K562 (cell line): ENCODE results near the gene SRD5A1. TPM values are rescaled to one million over a fixed set of nuclear protein-coding genes. Genes with fewer than 3 reads are reported as not detected.

Experiments
- ATAC-seq: fragments of 200-7000 bp; cut with Tn5 transposase; 3 replicates; pipeline ENCODE4 v1.9.1; 2020; ENCODE audit warnings: moderate library complexity
- BruUV-seq: library from RNA; stranded (reverse); fragments of 400-500 nt; replicated peaks from 2 replicates; lab custom pipeline; 2021; lab: Mats Ljungman, UMichigan
- CTCF ChIA-PET: fragments of 300-600 bp; formaldehyde crosslinking; extraction: SDS; loops from one replicate; lab custom pipeline; 2021; ENCODE audit warnings: low intra/inter-chr PET ratio; lab: Yijun Ruan, JAX
- POLR2A ChIA-PET: fragments of 300-600, 350-650 bp; sonication (Branson Sonifier 250); formaldehyde crosslinking; extraction: SDS; loops from one replicate; lab custom pipeline; 2021; ENCODE audit warnings: antibody characterized with exemption, inconsistent platforms; lab: Yijun Ruan, JAX
- DNase-seq, 4 experiments: peaks; one replicate each; pipeline versions ENCODE4 v3.0.0 to v3.0.0-alpha.2; 2011 to 2018; ENCODE audit warnings: low spot score in 3 of 4, mixed read lengths in 3 of 4; ENCODE audit errors: extremely low read depth in 1 of 4
- FAIRE-seq: peaks from 2 replicates; lab custom pipeline; 2011; peaks lifted over from hg19 to GRCh38; lab: Jason Lieb, UNC
- H2AFZ ChIP-seq: 2 replicates; pipeline ENCODE4 v1.6.0; 2011; ENCODE audit warnings: low read depth, low read length, control low read depth, inconsistent platforms
- H3K27ac ChIP-seq: fragments of 200-600 bp; 3 replicates; pipeline ENCODE4 v1.8.0; 2011; ENCODE audit warnings: low read depth, mild to moderate bottlenecking, control low read depth, inconsistent platforms, low read length, moderate library complexity, mixed read lengths; ENCODE audit errors: extremely low read depth
- H3K27me3 ChIP-seq, 2 experiments: fragments of 300-600 bp in 1 of 2; 2 replicates in 1 of 2; 3 replicates in 1 of 2; pipeline versions ENCODE4 v1.6.0 to v1.8.0; 2011; ENCODE audit warnings: inconsistent platforms in 2 of 2, low read length in 2 of 2, mild to moderate bottlenecking in 1 of 2, mixed read lengths in 1 of 2, moderate library complexity in 1 of 2; ENCODE audit not compliant: control insufficient read depth in 2 of 2, insufficient read depth in 2 of 2
- H3K36me3 ChIP-seq: fragments of 300-600 bp; 3 replicates; pipeline ENCODE4 v1.8.0; 2011; ENCODE audit warnings: mild to moderate bottlenecking, low read length, inconsistent platforms; ENCODE audit not compliant: control insufficient read depth, insufficient read depth
- H3K4me1 ChIP-seq, 2 experiments: fragments of 200-600 bp in 1 of 2; replicated peaks in 1 of 2; 2 replicates in 1 of 2; 3 replicates in 1 of 2; pipeline versions ENCODE4 v1.5.1 to v1.8.0; 2011; ENCODE audit warnings: inconsistent platforms in 2 of 2, low read length in 2 of 2, mild to moderate bottlenecking in 1 of 2, mixed read lengths in 1 of 2, moderate library complexity in 1 of 2; ENCODE audit not compliant: control insufficient read depth in 2 of 2, insufficient read depth in 2 of 2
- H3K4me2 ChIP-seq: 2 replicates; pipeline ENCODE4 v1.6.1; 2011; ENCODE audit warnings: low read length, control low read depth, inconsistent platforms, mixed read lengths; ENCODE audit not compliant: insufficient read depth
- H3K4me3 ChIP-seq: fragments of 200-600 bp; sonication (generic), shearing (Covaris generic); 2 replicates; pipeline ENCODE4 v1.5.1; 2016; ENCODE audit warnings: control low read depth, inconsistent platforms
- H3K79me2 ChIP-seq: fragments of 200-600 bp; 3 replicates; pipeline ENCODE4 v1.8.0; 2011; ENCODE audit warnings: low read length, inconsistent platforms; ENCODE audit not compliant: control insufficient read depth, insufficient read depth
- H3K9ac ChIP-seq, 2 experiments: 2 replicates each; pipeline versions ENCODE4 v1.6.0 to v1.6.1; 2011; ENCODE audit warnings: low read depth in 2 of 2, low read length in 2 of 2, control low read depth in 1 of 2, inconsistent platforms in 1 of 2, mild to moderate bottlenecking in 1 of 2, mixed read lengths in 1 of 2; ENCODE audit not compliant: insufficient read depth in 1 of 2
- H3K9me1 ChIP-seq: one replicate; pipeline ENCODE4 v1.6.0; 2011; ENCODE audit warnings: inconsistent platforms, mild to moderate bottlenecking, low read length, moderate library complexity; ENCODE audit not compliant: control insufficient read depth, insufficient read depth
- H3K9me3 ChIP-seq: replicated peaks from 2 replicates; pipeline ENCODE4 v1.5.1; 2011; ENCODE audit warnings: low read depth, low read length, inconsistent platforms; ENCODE audit not compliant: control insufficient read depth, insufficient read depth
- H4K20me1 ChIP-seq: replicated peaks from 2 replicates; pipeline ENCODE4 v1.6.1; 2011; ENCODE audit warnings: low read length, inconsistent platforms, mixed read lengths; ENCODE audit not compliant: control insufficient read depth, insufficient read depth
- BCOR ChIP-seq: fragments of 450-650 bp; IDR thresholded peaks from 2 replicates; pipeline ENCODE4 v1.6.1; 2016
- BRF1 ChIP-seq: IDR thresholded peaks from 3 replicates; pipeline ENCODE4 v1.6.1; 2011; ENCODE audit warnings: borderline replicate concordance, mild to moderate bottlenecking; ENCODE audit not compliant: insufficient read length; ENCODE audit errors: extremely low read depth
- LEF1 ChIP-seq: fragments of 450-650 bp; IDR thresholded peaks from 2 replicates; pipeline ENCODE4 v1.6.1; 2016; ENCODE audit warnings: mild to moderate bottlenecking
- MEIS2 ChIP-seq: fragments of 450-650 bp; IDR thresholded peaks from 2 replicates; pipeline ENCODE4 v1.6.1; 2014; ENCODE audit warnings: mild to moderate bottlenecking; ENCODE audit not compliant: partially characterized antibody
- PBX2 ChIP-seq, 2 experiments: IDR thresholded peaks in 1 of 2; conservative IDR thresholded peaks in 1 of 2; 2 replicates each; pipeline ENCODE4 v1.6.1; 2016; ENCODE audit warnings: low read depth in 2 of 2, mild to moderate bottlenecking in 1 of 2, missing compliant biosample characterization in 1 of 2, missing genetic modification characterization in 1 of 2, moderate library complexity in 1 of 2
- PKNOX1 ChIP-seq: fragments of 450-650 bp; IDR thresholded peaks from 2 replicates; pipeline ENCODE4 v1.6.1; 2016
- RBM25 ChIP-seq: fragments of 200-400 bp; formaldehyde crosslinking; IDR thresholded peaks from 2 replicates; pipeline ENCODE4 v1.6.1; 2018; ENCODE audit warnings: low read length, low read depth, moderate library complexity; ENCODE audit not compliant: severe bottlenecking
- TEAD4 ChIP-seq, 2 experiments: sonication (generic) in 1 of 2; formaldehyde crosslinking in 1 of 2; IDR thresholded peaks; 2 replicates each; pipeline versions ENCODE4 v1.6.1 to v1.8.0; 2012 to 2022; ENCODE audit warnings: borderline replicate concordance in 1 of 2, inconsistent platforms in 1 of 2, low read length in 1 of 2, mild to moderate bottlenecking in 1 of 2, missing genetic modification reagents in 1 of 2
- ZNF174 ChIP-seq: fragments of 250-450 bp; sonication (Bioruptor Pico); IDR thresholded peaks from 2 replicates; pipeline ENCODE4 v1.4.0; 2020; ENCODE audit warnings: mild to moderate bottlenecking
- WGBS: fragments of 100-300 bp; shearing (Covaris generic); methylation state at CpG from one replicate; pipeline ENCODE4 v1.1.6; 2016; ENCODE audit warnings: low coverage, mixed read lengths; ENCODE audit not compliant: insufficient coverage; ENCODE audit errors: missing lambda C conversion rate; 5-methylcytosine and 5-hydroxymethylcytosine counted together
- in situ Hi-C: fragments of 300-500 bp; cut with MboI; formaldehyde crosslinking; loops from 4 replicates; pipeline ENCODE4 v1.15.0; 2018; ENCODE audit warnings: inconsistent platforms, mixed read lengths
- intact Hi-C: fragments of 100-400 bp; cut with micrococcal nuclease; formaldehyde crosslinking; loops from 2 replicates; pipeline ENCODE4 v1.14.2; 2022
- polyA plus RNA-seq, 8 experiments: library from polyadenylated mRNA; depleted of rRNA in 4 of 8; stranded (reverse) in 5 of 8; unstranded in 3 of 8; fragments of >200 nt; fragmentation: Nextera tagmentation in 2 of 8; fragmentation: Illumina TruSeq in 1 of 8; extraction: Ambion mirVana in 2 of 8; extraction: Trizol in 1 of 8; gene quantifications; 2 replicates each; pipeline versions ENCODE4 v1.2.1 to v1.2.3, GENCODE V29; 2011 to 2014; ENCODE audit warnings: inconsistent platforms in 1 of 8, missing spikeins in 1 of 8
- total RNA-seq, 7 experiments: library from RNA; depleted of rRNA in 6 of 7; stranded (reverse); fragments of >200 nt in 6 of 7; fragmentation: Illumina TruSeq in 2 of 7; extraction: Trizol in 2 of 7; gene quantifications; 2 replicates each; pipeline versions ENCODE4 v1.2.1 to v1.2.3, GENCODE V29; 2011 to 2021; ENCODE audit warnings: low replicate concordance in 1 of 7
- TF ChIP-seq, protein P1 (sequence below): fragments of 450-650 bp; IDR thresholded peaks from 2 replicates; pipeline ENCODE4 v1.6.1; 2014; ENCODE audit warnings: low read depth, mild to moderate bottlenecking, moderate library complexity, borderline replicate concordance

SRD5A1 gene
- total and polyA plus RNA-seq, 9 of the 15 experiments (the other 6 are each of a cell fraction or from before 2014, with no cell fraction given): 1.3 to 22.6 (median 8.1) TPM

DNA sequence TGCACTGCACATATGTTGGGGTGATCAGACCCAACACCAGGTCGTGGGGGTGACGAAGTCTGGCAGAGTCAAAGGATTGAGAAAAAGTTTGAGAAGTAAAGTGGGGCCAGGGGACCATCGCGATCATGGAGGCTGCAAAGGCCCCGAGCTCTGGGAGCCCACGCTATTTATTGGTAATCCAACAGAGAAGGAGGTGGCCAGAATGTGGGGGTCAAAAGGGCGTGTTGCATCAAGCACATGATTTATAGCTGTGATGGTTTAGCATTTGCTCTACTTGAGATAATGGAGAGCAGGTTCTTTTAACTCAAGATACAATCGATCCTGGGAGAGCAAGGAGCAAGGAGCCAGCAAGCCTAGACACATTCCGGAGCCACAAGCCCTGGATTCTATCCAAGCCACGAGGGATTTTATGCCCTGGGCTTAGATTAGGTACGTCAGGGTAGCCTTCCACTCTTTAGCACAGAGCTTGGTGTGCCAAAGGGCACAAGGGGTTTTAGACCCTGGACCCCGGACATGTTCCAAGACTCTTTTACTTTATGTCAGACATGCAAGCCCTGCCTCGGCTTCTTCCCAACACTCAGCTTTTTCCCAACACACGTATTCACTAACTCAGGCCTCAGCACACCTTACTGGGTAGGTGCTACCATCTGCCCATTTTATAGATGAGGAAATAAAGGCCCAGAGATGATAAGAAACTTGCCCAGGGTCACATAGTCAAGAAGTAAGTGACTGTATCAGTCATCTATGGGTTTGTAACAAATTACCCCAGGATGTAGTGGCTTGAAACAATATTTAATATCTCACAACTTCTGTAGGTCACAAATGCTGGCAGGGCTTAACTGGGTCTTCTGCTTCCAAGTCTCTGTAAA, 39.9 kb upstream of the SRD5A1 start:
- 45% methylated on average over 14 of the region's 14 CpGs for WGBS
- Histone ChIP-seq H3K27me3 (no peaks in the 10 kb centered on the region), H4K20me1 (no peaks in the 10 kb centered on the region), H3K9ac (no peak overlapping the region), H3K79me2 (no peaks in the 10 kb centered on the region), H3K27ac (no peak overlapping the region), H3K4me1 (peaks cover 0 to 4% of the 10 kb centered on the region in 2 experiments; a peak in 2 of 5 replicates), H3K4me3 (no peak overlapping the region), H3K4me2 (no peak overlapping the region), H2AFZ (no peak overlapping the region), H3K36me3 (peaks cover 24% of the 10 kb centered on the region), H3K9me1 (no peaks in the 10 kb centered on the region), H3K9me3 (no peaks in the 10 kb centered on the region)
- TF ChIP-seq PKNOX1 (peak; percentile 29; the same call in 1 of the 2 replicates), RBM25 (peak; percentile 81), BCOR (peak; percentile 68; the same call in 1 of the 2 replicates), ZNF174 (no peak), BRF1 (no peak), PBX2 (CRISPR knock-in tag; IDR thresholded peaks at IDR 0.05; ENCODE audit: low read depth) (no peak), PBX2 (tag; conservative IDR thresholded peaks at IDR 0.05; ENCODE audit: low read depth) (0 out of 2 replicates have a peak, but pooled peaks have one; percentile 14), LEF1 (no peak), TEAD4 (IDR thresholded peaks at IDR 0.05; ENCODE audit: low read length) (peak; percentile 27; the same call in 1 of the 2 replicates), TEAD4 (CRISPR knock-in tag; IDR thresholded peaks at IDR 0.05; ENCODE audit: borderline replicate concordance) (no peak), MEIS2 (peak; percentile 52)
- TF ChIP-seq, protein P1, sequence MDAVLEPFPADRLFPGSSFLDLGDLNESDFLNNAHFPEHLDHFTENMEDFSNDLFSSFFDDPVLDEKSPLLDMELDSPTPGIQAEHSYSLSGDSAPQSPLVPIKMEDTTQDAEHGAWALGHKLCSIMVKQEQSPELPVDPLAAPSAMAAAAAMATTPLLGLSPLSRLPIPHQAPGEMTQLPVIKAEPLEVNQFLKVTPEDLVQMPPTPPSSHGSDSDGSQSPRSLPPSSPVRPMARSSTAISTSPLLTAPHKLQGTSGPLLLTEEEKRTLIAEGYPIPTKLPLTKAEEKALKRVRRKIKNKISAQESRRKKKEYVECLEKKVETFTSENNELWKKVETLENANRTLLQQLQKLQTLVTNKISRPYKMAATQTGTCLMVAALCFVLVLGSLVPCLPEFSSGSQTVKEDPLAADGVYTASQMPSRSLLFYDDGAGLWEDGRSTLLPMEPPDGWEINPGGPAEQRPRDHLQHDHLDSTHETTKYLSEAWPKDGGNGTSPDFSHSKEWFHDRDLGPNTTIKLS: no peak
- FAIRE-seq (no peak), DNase-seq (peak in 1 of 4 experiments; percentile 30), ATAC-seq (no peak)
- BruUV-seq: no TSS peak
- CTCF ChIA-PET: no interaction called here
- intact Hi-C loops (no loop called here), in situ Hi-C loops (no loop called here)
- POLR2A ChIA-PET: no interaction called here
